DLD1 (cell line): ENCODE results near the gene TRPM2.

Experiments
- in situ Hi-C: cut with HindIII; loops from 2 replicates; pipeline ENCODE4 v1.10.0; 2017; ENCODE audit warnings: low sequenced_read_pairs

The TRPM2 gene

DNA sequence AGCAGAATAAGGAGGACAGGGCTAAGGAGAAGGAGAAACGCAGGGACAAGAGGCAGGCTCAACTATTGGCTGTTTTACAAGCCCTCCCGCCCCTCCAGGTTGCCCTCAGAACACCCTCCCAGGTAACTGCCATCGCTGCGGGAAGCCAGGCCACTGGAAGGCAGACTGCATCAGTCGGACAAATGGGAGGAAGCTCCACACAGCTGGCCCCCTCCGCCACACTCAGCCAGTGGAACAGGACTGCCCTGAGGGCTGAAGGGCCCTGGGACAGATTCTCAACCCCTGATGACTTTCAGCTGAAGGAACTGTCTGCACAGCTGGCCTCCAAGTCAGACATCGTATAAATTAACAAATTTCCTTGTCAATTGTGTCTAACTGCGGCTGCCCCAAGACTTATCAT, 123.7 kb downstream of the TRPM2 start:
- in situ Hi-C loops: no loop called here

DNA sequence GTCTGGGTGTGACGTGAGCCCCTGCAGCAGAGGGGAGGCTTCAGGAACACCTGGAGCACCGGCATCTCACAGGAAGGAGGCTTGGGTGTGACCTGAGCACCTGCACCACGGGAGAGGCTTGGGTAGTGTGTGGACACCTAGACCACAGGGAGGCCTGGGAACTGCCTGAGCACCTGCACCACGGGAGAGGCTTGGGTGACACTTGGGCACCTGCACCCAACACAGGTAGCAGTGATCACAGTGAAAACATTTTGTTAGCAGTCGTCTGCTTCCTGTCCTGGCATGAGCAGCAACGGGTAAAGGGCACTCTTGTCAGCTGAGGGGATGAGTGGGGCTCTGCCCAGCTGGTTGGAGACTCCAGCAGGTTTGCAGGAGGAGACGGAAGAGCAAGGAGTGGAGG, 124.3 kb downstream of the TRPM2 start:
- in situ Hi-C loops: no loop called here

DNA sequence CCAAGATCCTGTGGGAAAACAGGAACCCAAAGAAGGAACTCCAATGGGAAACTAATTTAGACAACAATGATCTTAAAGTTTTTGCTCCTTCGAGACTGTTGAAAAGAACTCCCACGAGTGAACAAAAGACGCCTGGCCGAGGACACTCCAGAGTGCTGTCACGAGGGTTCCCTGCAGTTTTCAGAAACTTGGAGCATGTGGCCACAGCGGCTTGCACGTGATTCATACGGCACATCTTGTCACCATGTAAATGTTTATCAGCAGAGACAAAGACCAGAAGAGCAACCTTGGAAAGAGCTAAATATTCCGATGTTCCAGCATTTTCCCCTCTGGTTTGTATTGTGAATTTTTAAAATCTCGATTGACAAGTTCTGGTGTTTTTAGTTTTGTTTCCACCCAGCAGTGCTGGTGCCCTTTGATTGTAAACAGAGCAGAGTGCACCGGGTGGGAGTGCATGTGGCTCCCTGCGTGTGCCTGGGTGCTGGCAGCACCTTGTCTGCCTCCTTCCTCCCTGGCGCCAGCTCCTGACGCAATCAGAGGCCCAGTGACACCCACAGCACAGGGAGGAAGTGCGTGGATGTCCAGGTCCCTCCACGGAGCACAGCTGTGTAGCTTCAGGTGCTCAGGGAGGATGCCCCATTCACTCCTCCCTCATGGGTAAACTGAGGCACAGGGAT, 124.8 kb downstream of the TRPM2 start:
- in situ Hi-C loops: no loop called here

DNA sequence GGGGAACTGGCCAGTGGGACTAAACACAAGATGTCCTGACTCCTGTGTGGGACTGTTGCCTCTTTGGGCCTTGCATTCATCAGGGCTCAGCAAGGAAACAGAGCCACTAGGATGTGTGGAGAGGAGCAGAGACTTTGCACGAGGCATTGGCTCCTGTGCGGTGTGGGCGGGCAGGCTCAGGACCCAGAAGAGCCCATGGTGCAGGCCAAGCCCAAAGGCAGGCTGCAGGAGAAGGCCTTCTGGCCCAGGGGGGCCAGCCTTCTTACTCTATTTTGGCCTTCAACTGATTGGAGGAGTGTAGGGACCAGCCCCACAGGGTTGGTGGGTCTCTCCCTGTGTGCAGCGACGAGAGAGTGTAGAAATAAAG, 125.4 kb downstream of the TRPM2 start:
- in situ Hi-C loops: no loop called here

DNA sequence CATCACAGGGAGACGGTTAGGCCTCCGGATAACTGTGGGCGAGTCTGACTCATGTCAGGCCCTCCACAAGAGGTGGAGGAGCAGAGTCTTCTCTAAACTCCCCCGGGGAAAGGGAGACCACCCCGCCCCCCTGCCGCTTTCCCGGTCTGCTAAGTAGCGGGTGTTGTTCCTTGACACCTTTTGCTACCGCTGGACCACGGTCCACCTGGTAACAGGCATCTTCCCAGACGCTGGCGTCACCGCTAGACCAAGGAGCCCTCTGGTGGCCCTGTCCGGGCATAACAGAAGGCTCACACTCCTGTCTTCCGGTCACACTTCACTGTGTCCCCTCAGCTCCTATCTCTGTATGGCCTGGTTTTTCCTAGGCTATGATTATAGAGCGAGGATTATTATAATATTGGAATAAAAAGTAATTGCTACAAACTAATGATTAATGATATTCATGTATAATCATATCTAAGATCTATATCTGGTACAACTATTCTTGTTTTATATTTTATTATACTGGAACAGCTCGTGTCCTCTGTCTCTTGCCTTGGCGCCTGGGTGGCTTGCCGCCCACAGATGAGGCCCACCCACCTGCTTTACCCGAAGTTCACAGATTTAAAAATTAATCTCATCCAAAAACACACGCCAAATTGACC, 126.3 kb downstream of the TRPM2 start:
- in situ Hi-C loops: loop anchor here (10.0 kb wide), 1 partner anchor 145 kb away; the partner anchor contains the start of gene CFAP410

DNA sequence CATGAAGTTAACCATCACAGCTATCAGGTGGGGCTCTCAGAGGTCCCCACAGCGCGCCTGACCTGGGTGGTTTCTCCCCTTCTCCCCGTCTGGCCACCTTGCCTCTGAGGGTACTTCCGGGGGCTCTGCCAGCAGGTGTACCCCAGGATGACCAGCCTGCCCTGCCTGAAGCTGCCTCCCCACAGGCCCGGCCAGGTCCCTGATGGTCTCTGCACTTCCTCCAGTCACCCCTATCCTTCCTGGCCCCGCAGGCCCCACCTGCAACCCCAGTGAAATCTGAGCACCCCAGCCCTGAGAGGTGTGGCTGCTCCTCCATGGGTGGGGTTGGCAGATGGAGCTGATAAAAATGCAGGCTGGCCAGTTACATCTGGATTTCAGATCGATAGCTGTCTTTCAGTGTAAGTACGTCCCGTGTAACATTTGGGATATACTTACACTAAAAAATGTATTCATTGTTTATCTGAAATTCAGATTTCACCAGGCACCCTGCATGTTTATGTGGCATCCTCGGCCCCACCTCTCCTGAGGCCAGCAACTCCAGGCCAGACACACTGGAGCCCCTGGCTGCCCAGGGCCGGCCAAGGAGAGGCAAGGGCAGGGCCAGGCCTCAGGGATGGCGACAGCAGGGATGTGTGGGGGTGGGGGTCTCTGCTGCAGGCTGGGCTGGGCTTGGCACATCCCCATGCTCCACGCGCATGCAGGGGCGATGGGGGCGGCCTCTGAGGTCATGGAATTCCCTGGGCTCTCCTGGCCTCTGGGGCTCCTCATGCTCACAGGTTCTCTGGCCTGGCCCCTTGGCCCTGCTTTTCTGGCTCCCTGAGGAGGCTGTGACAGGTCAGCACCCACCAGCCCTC, 127.0 kb downstream of the TRPM2 start:
- in situ Hi-C loops: loop anchor here (10.0 kb wide), 1 partner anchor 146 kb away; the partner anchor contains the start of gene CFAP410

GRCh38 chr21:44482581-44483287, 129.3 kb downstream of the TRPM2 start:
- in situ Hi-C loops: loop anchor here (10.0 kb wide), 1 partner anchor 148 kb away; the partner anchor contains the start of gene CFAP410

GRCh38 chr21:44483288-44484237, 130.1 kb downstream of the TRPM2 start:
- in situ Hi-C loops: loop anchor here (10.0 kb wide), 1 partner anchor 149 kb away; the partner anchor contains the start of gene CFAP410

DNA sequence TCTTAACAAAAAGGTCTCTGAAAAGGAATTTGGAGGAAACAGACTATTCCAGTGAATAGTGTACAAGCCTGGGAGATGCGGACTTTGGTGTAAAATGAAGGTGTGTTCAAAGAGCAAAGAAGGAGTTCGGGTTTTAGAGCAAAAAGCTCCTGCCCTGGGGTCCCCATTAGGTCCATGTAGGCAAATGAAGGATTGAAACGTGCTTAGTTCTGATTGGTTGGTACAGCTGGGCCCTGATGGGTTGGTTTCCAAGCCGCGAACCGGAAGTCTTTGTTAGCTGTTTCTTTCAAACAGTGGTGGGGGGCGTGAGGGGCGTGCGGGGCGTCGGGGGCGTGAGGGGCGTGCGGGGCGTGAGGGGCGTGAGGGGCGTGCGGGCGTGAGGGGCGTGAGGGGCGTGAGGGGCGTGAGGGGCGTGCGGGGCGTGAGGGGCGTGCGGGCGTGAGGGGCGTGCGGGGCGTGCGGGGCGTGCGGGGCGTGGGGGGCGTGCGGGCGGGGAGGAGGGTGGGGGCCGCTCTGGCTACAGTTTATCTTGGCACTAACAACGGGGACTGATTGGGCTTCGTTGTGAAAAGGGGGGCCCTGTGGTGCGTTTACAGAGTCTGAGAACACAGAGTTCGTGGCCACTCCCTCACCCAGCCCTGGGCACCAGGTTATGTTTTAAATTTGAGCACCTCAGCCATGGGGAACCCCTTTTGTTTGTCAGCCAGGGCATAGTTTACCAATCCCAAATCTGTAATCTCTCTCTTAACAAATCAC, 131.3 kb downstream of the TRPM2 start:
- in situ Hi-C loops: loop anchor here (10.0 kb wide), 1 partner anchor 150 kb away; the partner anchor contains the start of gene CFAP410

DNA sequence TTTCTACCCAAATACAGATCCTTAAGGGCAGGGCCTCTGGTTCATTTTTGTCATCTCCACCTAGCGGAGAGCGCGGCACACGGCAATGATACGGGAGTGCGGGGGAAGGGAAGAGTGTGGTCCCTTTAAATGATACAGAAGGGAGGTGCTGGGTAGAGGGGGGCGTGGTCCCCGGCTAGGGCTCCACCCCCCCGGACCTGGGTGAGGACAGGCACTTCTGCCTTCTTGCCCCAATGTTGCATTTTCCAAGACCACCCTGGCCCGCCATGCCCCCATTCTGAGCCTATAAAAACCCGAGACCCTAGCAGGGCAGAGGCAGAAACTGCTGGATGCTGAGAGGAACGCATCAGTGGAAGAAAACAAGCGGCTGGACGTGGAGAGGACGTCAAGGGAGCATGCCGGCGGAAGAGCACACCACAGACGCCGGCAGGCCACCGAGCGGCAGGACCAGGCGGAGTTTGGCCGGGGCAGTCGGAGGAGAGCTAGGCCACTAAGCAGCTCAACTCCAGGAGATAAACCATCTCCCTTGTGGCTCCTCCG, 131.9 kb downstream of the TRPM2 start:
- in situ Hi-C loops: loop anchor here (10.0 kb wide), 1 partner anchor 151 kb away; the partner anchor contains the start of gene CFAP410

GRCh38 chr21:44485796-44486195, 132.4 kb downstream of the TRPM2 start:
- in situ Hi-C loops: loop anchor here (10.0 kb wide), 1 partner anchor 151 kb away; the partner anchor contains the start of gene CFAP410

DNA sequence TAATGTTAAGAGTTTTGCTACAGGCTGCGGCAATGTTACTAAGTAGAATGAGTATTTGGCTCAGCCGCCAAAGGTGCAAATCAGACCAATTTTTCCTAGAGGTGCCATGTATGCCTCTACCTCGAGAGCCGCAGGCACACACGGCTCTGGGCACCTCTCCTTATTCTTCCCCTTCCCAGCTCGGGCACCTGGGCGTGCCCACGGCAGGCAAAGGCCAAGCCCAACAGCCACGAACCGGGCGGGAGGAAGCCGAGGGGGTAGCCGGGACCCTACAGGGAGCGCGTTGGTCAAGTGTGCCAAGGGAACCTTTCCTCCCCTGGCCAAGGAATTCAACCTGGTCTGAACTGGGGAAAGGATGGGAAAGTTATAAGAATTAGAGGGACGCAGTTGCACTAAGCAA, 132.9 kb downstream of the TRPM2 start:
- in situ Hi-C loops: loop anchor here (10.0 kb wide), 1 partner anchor 152 kb away; the partner anchor contains the start of gene CFAP410

DNA sequence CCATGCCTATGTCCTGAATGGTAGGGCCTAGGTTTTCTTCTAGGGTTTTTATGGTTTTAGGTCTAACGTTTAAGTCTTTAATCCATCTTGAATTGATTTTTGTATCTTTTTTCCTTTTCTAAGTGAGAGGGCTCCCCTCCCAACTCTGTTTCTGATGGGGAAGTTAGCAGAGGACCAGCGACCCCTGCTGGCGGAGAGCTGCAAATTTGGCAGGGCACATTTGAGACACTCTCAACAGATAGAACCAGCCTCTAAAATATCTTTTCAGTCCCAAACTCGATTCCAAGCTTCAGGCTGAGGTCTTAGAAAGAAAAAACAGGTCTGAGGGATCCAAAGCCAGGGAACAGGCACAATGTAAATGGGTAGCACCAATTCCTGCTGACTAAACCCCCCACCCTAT, 134.4 kb downstream of the TRPM2 start:
- in situ Hi-C loops: loop anchor here (10.0 kb wide), 1 partner anchor 153 kb away; the partner anchor contains the start of gene CFAP410

- in situ Hi-C loops: loop anchor here (10.0 kb wide), 1 partner anchor 155 kb away; the partner anchor contains the start of gene CFAP410
Measured at GRCh38 chr21:44489962-44490361, 136.5 kb downstream of the TRPM2 start.

DNA sequence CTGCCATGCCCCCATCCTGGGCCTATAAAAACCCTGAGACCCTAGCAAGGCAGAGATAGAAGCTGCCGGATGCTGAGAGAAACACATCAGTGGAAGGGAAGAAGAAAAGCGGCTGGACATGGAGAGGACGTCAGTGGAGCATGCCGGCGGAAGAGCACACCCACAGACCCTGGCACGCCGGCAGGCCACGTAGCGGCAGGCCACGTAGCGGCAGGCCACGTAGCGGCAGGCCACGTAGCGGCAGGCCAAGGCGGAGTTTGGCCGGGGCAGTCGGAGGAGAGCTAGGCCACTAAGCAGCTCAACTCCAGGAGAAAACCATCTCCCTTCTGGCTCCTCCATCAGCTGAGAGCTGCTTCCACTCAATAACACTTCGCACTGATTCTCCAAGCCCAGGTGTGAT, 137.0 kb downstream of the TRPM2 start:
- in situ Hi-C loops: no loop called here

GRCh38 chr21:44490816-44491215, 137.4 kb downstream of the TRPM2 start:
- in situ Hi-C loops: no loop called here
